ENCODE data around the gene KNDC1.

- TF ChIP-seq CTCF (IDR thresholded peaks at IDR 0.05) (no peak), POLR2A (IDR thresholded peaks at IDR 0.05) (no peak)
Observed at GRCh38 chr10:133177380-133178157, 17.6 kb downstream of the KNDC1 start.
